Stimulated activated CD8-positive, alpha-beta memory T cell treated with anti-CD3 and anti-CD28 coated beads, Interleukin-15, amount 100 ng/mL, for 1 hour (primary cell): ENCODE measurements around the gene SRC.

Experiments
- DNase-seq: peaks from one replicate; pipeline ENCODE4 v3.0.0-alpha.2; 2020; ENCODE audit warnings: low read depth

SRC gene

DNA sequence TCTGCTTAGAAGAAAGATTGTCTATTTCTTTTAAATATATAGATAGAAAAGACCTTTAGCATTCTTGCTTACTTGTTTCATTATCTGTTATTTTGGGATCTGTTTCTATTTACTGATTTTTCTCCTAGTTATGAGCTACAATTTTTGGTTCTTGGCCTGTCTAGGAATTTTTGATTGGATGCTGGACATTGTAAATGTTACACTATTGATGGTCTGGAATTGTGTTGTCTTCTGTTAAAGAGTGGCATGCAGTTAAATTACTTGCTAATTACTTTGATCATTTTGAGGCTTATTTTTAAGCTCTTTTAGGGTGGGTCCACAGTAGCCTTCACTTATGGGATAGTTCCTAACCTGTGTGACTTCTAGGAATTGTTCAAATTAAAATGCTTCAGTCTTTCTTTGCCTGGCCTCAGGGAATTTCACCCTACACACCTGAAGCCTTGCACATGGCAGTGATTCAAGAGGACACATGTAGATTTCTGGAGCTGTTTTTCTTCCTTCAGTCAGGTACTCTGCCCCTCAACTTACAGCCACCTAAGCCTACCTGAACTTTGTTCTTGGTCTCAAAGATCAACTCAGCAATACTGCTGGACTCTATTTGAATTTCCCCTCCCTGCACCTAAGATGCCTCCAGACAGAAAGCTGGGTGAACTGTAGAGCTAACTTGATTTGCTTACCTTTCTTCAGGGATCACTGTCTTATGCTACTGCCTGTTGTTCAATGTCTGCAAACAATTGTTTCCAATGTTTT lies 108.9 kb downstream of the SRC start:
- no peak for DNase-seq
